K562 (cell line): ENCODE data around the gene CLCNKA. TPM values are rescaled to one million over a fixed set of nuclear protein-coding genes. Genes with fewer than 3 reads are reported as not detected.

Experiments used
- ATF7 ChIP-seq: fragments of 450-650 bp; IDR thresholded peaks from 2 replicates; pipeline ENCODE4 v1.7.1; 2014; ENCODE audit warnings: mild to moderate bottlenecking, moderate library complexity
- CBX1 ChIP-seq: sonication (generic); IDR thresholded peaks from 2 replicates; pipeline ENCODE4 v1.6.1; 2016; ENCODE audit warnings: antibody characterized with exemption, low read depth, mild to moderate bottlenecking
- CC2D1A ChIP-seq: fragments of 450-650 bp; IDR thresholded peaks from 2 replicates; pipeline ENCODE4 v1.6.1; 2017; ENCODE audit warnings: mild to moderate bottlenecking
- CEBPZ ChIP-seq: fragments of 150-350 bp; IDR thresholded peaks from 2 replicates; pipeline ENCODE4 v1.6.1; 2014; ENCODE audit warnings: low read depth, mild to moderate bottlenecking, low read length, borderline replicate concordance
- CHD7 ChIP-seq: fragments of 200-600 bp; sonication (generic); IDR thresholded peaks from one replicate; pipeline ENCODE4 v1.6.1; 2012; ENCODE audit warnings: mild to moderate bottlenecking, low read depth, low read length, inconsistent platforms
- CSDE1 ChIP-seq, 2 experiments: fragments of 450-650 bp; IDR thresholded peaks; 2 replicates each; pipeline ENCODE4 v1.6.1; 2016; ENCODE audit warnings: mild to moderate bottlenecking in 1 of 2
- HCFC1 ChIP-seq: IDR thresholded peaks from 2 replicates; pipeline ENCODE4 v1.6.1; 2012; ENCODE audit warnings: low read depth, low read length, improper control_type of control experiment
- KAT2B ChIP-seq: IDR thresholded peaks from one replicate; pipeline ENCODE4 v1.6.1; 2012; ENCODE audit warnings: low read depth, mild to moderate bottlenecking, control low read depth, inconsistent platforms, low read length, moderate library complexity
- POLR2A ChIP-seq: fragments of 450-650 bp; conservative IDR thresholded peaks from 2 replicates; pipeline ENCODE4 v1.6.1; 2016
- POLR3A ChIP-seq: IDR thresholded peaks from 2 replicates; pipeline ENCODE4 v1.6.1; 2011; ENCODE audit warnings: borderline replicate concordance, mild to moderate bottlenecking, moderate library complexity; ENCODE audit not compliant: insufficient read length, insufficient read depth; ENCODE audit errors: extremely low read depth
- PYGO2 ChIP-seq: fragments of 450-650 bp; IDR thresholded peaks from 2 replicates; pipeline ENCODE4 v1.6.1; 2016; ENCODE audit warnings: mild to moderate bottlenecking, missing genetic modification characterization, moderate library complexity, missing compliant biosample characterization
- ZNF75A ChIP-seq: fragments of 450-650 bp; formaldehyde crosslinking; IDR thresholded peaks from 2 replicates; pipeline ENCODE4 v1.4.0; 2020; ENCODE audit warnings: mild to moderate bottlenecking
- polyA plus RNA-seq, 8 experiments: library from polyadenylated mRNA; depleted of rRNA in 4 of 8; stranded (reverse) in 5 of 8; unstranded in 3 of 8; fragments of >200 nt; fragmentation: Nextera tagmentation in 2 of 8; fragmentation: Illumina TruSeq in 1 of 8; extraction: Ambion mirVana in 2 of 8; extraction: Trizol in 1 of 8; gene quantifications; 2 replicates each; pipeline versions ENCODE4 v1.2.1 to v1.2.3, GENCODE V29; 2011 to 2014; ENCODE audit warnings: inconsistent platforms in 1 of 8, missing spikeins in 1 of 8
- total RNA-seq, 7 experiments: library from RNA; depleted of rRNA in 6 of 7; stranded (reverse); fragments of >200 nt in 6 of 7; fragmentation: Illumina TruSeq in 2 of 7; extraction: Trizol in 2 of 7; gene quantifications; 2 replicates each; pipeline versions ENCODE4 v1.2.1 to v1.2.3, GENCODE V29; 2011 to 2021; ENCODE audit warnings: low replicate concordance in 1 of 7

CLCNKA gene
- total and polyA plus RNA-seq, 9 of the 15 experiments (the other 6 are each of a cell fraction or from before 2014, with no cell fraction given), result 0.03 to 0.37 (median 0.10) TPM; not detected in 3

GRCh38 chr1:15975805-15976680 is 45.8 kb upstream of the CLCNKA start, which contains the start of gene ZBTB17 (continued):
- TF ChIP-seq CHD7, result no peak
- 0 out of 2 replicates have a peak, but pooled peaks have one; percentile 8 for TF ChIP-seq ZNF75A (CRISPR knock-in tag)
- peak; percentile 83 for TF ChIP-seq POLR2A
- TF ChIP-seq CC2D1A, result no peak
- TF ChIP-seq ATF7, result peak; percentile 75
- no peak for TF ChIP-seq POLR3A
- peak; percentile 11; the same call in 1 of the 2 replicates for TF ChIP-seq CBX1
- TF ChIP-seq CSDE1 (IDR thresholded peaks at IDR 0.05), result no peak; a peak in 1 of 4 replicates
- no peak for TF ChIP-seq PYGO2 (tag)
- TF ChIP-seq HCFC1, result peak; percentile 95
- no peak for TF ChIP-seq KAT2B
- TF ChIP-seq CEBPZ, result no peak
